Right ventricle myocardium superior (tissue), 1 donor: Measurements from ENCODE around the gene NDST1. TPM values are rescaled to one million over a fixed set of nuclear protein-coding genes. Genes with fewer than 3 reads are reported as not detected.

ENCODE experiments used
- ATAC-seq: fragments of 200-7000 bp; cut with Tn5 transposase; one replicate; pipeline ENCODE4 v1.9.1; 2020; ENCODE audit warnings: mild to moderate bottlenecking; ENCODE audit not compliant: poor library complexity
- DNase-seq: peaks from one replicate; pipeline ENCODE4 v3.0.0-alpha.2; 2020
- intact Hi-C: fragments of 100-400 bp; cut with DNase I; formaldehyde crosslinking; loops from one replicate; pipeline ENCODE4 v1.11.2; 2022
- total RNA-seq: library from RNA; stranded (reverse); fragmentation: NEBNext Ultra II Directional; extraction: Animal tissue kit (Norgen Biotek cat#: 25700); gene quantifications from one replicate; pipeline ENCODE4 v1.2.1, GENCODE V29; 2021
- donor health status: DM: no; HTN: yes; CAD: no; lungs with severe emphysema.

The NDST1 gene
- total RNA-seq, 1 donor from 2014 or later = 50.8 TPM

DNA sequence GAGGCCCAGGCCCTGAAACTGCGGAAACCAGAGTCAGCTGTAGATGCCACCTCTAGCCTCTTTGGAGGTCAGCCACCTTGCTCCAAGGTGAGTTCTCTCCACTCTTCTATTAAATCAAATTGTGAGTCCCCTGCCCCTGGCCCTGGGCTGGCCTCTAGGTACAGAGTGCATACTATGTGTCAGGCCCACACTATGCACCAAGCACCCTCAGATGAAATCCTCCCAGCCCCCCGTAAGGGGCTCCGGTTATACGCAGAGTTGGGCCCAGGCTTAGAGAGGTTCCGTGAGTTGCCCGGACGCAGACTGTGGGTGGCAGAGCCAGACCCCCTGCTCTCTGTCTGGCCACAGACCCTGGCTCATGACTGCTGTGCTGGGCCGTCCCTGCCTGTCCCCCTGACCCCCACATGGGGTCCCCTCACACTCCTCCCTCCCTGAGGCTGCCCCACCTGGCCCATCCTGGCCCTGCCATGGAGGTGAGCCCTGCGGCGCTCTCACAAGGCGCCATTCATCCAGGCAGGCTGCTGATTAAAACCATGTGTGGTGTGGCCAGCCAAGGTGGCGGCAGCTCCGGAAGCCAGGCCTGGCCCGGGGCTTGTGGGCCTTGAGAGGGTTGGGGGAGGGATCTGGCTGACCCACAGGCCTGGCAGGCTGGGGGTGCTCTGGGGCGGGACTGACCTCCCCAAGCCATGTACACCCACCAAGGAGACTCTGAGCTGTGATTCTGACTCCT, 67.1 kb downstream of the NDST1 start:
- intact Hi-C loops = no loop called here
- DNase-seq (no peak), ATAC-seq (no peak)

- intact Hi-C loops = no loop called here
- no peak for ATAC-seq
These were observed 68.0 kb downstream of the NDST1 start for GRCh38 chr5:150575745-150576448.

DNA sequence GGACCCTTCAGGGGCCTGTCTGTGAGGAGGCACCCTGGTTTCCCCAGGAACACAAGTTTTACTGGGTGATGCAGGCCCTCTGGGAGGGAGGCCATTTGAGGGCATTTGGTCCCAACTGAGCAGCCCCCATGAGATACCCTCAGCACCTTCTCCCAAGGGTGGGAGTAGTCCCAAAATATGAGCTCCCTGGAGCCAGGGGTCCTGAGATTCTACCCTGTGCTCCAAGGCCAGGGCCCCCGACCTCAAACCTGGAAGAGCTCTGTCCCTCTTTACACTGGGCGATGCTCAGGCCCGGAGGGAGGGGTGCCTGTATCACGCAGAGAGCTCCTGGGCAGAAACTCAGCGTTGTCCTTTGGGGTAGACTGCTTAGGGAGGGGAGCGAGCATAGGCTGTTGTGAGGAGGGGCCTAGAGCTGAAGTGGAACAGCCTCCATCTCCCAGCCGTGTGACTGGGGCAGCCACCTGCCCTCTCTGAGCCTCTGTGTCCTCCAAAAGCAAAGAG, 68.6 kb downstream of the NDST1 start:
- intact Hi-C loops = no loop called here
- ATAC-seq = no peak
- DNase-seq = no peak

More at GRCh38 chr5:150575745-150576448, 68.0 kb downstream of the NDST1 start:
- DNase-seq = no peak

DNA sequence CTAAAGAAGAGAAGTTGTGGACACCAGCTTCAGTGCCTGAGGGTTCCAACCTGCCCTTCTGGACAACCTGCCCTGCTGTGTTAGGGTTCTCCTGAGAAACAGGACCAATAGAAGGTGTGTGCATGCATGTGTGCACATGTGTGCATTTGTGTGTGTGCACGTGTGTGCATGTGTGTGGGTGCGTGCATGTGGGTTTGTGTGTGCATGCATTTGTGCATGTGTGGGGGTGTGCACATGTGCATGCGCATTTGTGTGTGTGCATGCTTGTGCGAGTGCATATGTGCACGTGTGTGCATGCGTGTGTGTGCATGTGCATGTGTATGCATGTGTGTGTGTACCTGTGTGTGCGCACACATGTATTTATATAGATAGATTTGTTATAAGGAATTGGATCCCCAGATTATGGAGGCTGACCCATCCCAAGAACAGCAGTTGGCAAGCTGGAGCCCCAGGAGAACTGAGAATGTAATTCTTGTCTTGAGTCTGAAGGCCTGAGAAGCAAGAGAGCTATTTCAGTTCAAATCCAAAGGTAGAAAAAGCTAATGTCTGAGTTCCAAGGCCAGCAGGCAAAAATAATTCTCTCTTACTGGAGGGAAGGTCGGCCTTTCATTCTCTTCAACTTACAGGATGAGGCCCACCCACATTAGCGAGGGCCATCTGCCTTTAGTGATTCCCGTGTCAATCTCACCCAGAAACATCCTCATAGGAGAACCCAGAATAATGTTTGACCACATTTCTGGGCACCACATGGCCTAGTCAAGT, 69.6 kb downstream of the NDST1 start:
- DNase-seq = no peak
- intact Hi-C loops = no loop called here
- no peak for ATAC-seq

- ATAC-seq = peak; percentile 29
- DNase-seq = no peak
- intact Hi-C loops = no loop called here
These were observed 71.0 kb downstream of the NDST1 start for GRCh38 chr5:150578781-150579461.

DNA sequence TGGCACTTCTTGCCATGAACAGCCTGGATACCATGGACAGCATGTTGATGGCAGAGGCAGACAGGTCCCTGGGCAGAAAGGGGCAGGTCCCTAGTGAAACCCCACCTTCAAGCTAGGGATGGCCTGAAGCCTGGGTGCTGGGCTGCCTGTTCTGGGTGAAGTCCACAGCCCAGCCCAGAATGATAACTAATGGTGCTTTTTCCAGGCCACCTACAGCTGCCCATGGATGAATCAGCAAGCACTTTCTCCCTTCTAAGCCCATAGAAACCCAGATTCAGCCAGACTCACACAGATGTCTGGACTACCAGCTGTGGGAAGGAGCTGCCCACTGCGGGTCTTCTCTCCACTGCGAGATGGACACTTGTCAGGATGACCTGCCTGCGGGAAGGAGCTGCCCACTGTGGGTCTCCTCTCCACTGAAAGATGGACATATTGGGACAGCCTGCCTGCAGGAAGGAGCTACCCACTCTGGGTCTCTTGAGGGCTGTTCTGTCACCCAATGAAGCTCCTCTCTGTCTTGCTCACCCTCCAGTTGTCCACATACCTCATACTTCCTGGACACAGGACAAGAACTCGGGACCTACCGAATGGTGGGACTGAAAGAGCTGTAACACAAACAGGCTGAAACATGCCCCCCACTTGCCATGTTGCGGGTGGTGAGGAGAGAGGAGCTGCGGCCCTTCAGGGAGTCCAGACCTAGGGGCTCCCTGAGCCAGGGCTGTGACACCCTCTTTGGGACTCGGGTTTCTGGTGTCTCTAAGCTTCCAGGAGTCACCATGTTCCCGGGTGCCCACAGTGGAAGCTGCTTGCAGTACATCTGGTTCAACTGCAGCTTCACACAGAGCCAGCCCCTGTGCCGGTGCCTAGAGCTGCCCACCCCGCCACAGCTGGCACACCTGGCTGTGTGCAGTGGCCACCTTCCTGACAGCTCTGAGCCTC, 71.8 kb downstream of the NDST1 start:
- no peak for ATAC-seq
- intact Hi-C loops = no loop called here

DNA sequence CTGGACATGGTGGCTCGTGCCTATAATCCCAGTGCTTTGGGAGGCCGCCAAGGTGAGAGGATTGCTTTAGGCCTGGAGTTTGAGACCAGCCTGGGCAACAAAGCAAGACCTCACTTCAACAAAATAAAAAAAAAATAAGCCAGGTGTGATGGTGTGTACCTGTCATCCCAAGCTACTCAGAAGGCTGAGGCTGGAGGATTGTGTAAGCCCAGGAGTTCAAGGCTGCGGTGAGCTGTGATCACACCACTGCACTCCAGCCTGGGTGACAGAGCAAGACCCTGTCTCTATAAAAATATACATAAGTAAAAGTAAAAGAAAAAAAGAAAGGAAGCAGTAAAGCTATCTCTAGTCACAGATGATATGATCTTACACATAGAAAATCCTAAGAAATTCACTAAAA, 73.0 kb downstream of the NDST1 start:
- intact Hi-C loops = no loop called here
- ATAC-seq (no peak), DNase-seq (no peak)

More for the DNA sequence above, 71.8 kb downstream of the NDST1 start:
- DNase-seq = no peak

DNA sequence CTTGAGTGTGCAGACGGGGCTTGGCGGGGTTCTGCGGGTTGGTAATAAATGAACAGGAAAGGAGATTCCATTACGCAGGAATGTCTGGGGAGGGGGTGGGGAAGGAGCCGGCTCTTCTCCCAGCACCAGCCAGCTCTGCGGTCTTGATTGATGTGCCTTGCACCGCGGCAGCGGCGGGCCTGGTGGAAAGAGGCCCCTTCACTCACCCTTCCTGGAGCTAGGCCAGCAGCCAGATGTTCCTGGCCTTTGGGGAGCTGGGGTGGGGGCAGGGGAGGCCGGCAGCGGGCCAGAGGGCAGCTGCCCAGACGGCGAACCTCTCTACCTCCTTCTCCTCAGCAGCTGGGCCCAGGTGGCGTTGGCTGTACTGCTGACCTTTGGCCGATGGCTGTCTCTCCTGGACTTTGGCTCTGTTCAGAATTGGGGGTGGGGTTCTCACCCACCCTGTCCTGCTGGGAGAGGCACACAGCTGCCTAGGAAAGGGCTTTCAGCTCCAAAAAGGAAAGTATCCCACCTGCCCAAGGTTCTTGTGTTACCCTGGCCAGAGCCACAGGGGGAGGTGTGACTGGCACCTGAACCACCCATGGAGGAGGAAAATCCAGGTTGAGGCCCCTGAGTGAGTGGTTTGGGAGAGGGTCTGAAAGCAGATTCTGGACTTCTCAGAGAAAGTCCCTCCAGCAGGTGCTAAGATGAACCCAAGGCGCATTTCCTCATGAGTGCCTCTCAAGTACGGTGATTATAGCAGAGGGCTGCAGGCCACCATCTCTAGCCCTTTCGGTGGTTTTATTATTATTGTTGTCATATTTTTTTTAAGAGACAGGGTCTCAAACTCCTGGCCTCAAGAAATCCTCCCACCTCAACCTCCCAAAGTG, 74.5 kb downstream of the NDST1 start:
- ATAC-seq (peak; percentile 41), DNase-seq (peak; percentile 64)
- intact Hi-C loops = no loop called here

DNA sequence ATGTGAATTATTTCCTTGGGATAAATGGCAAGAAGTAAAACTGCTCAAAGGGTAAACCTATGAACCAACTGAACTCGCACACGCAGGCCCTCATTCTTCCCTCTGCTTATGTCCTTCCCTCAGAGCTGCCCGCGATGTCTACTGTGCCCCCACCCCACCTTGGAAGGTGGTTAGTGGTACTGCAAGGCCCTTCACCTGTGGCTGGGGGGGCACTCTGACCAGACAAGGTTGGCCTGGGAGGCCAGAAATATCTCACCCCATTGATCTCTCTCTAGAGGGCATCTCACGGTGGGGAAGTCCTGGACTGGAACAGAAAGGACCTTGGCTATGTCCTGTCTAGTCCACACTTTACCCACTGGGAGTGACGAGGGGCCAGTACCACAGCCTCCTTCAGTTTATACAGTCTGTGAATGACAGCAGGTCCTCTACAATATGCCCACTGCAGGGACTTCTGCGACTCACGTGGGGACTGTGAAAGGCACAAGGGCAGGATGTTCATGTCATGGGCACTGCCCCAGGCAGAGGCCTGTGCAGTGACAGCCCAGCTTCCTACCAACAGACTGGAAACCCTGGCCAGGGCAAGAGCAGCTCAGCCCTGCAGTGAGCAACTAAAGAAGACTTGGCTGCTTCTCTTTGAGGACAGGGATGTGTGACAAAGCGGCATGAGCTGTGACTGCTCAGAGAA, 75.8 kb downstream of the NDST1 start:
- intact Hi-C loops = no loop called here
- DNase-seq = no peak
- ATAC-seq = no peak

GRCh38 chr5:150584556-150585335, 76.8 kb downstream of the NDST1 start:
- intact Hi-C loops = loop anchor here (5.0 kb wide), 1 partner anchor 73 kb away; no protein-coding TSS in a partner anchor

DNA sequence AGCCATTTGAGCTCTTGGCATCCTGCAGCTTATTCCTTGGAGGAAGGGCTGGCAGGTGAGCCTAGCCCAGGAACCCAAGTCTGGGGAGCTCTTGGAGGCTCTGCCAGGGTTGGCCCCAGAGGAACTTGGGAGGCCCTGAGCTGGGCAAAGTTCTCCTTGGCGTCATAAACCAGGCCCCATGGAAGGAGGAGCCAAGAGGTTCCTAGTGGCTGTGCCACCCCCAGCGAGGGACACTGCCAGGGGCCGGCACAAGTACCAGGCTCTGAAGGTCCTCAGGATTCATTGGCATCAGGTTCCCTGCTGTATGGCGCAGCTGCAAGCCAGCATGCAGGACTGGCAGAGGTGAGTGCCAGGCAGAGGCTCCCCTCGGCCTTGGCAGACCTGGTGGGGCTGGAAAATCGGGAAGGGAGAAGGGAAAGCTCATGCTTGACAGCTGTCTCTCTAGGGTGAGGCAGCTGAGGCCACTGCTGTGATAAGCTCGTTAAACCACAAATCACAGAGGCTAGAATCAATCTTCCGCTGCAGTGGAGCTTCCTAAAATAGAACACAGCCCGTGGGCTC, 77.9 kb downstream of the NDST1 start:
- ATAC-seq = peak; percentile 38

More at GRCh38 chr5:150584556-150585335, 76.8 kb downstream of the NDST1 start:
- DNase-seq = no peak
- ATAC-seq = no peak

DNA sequence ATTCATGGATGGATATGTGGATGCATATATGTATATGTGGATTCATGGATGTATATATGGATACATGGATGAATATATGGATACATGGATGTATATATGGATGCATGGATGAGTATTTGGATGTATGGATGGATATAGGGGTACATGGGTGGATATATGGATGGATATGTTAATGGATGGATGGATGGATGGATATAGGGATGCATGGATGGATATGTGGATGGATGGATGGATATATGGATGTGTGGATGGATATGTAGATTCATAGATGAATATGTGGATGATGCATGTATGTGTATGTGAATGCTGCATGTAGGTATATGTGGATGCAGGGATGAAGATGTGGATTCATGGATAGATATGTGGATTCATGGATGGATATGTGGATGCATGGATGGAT, 79.1 kb downstream of the NDST1 start:
- intact Hi-C loops = loop anchor here (5.0 kb wide), 1 partner anchor 70 kb away; no protein-coding TSS in a partner anchor
- ATAC-seq (no peak), DNase-seq (no peak)

More for the DNA sequence above, 77.9 kb downstream of the NDST1 start:
- intact Hi-C loops = loop anchor here (5.0 kb wide), 1 partner anchor 71 kb away; no protein-coding TSS in a partner anchor
- DNase-seq = no peak

GRCh38 chr5:150587856-150588595, 80.1 kb downstream of the NDST1 start:
- no peak for DNase-seq
- intact Hi-C loops = loop anchor here (5.0 kb wide), 1 partner anchor 69 kb away; no protein-coding TSS in a partner anchor
- ATAC-seq = no peak

GRCh38 chr5:150588596-150588890, 80.6 kb downstream of the NDST1 start:
- intact Hi-C loops = loop anchor here (5.0 kb wide), 1 partner anchor 69 kb away; no protein-coding TSS in a partner anchor
- ATAC-seq (no peak), DNase-seq (no peak)
